Measurements from ENCODE around the gene BMERB1.

Gene BMERB1

DNA sequence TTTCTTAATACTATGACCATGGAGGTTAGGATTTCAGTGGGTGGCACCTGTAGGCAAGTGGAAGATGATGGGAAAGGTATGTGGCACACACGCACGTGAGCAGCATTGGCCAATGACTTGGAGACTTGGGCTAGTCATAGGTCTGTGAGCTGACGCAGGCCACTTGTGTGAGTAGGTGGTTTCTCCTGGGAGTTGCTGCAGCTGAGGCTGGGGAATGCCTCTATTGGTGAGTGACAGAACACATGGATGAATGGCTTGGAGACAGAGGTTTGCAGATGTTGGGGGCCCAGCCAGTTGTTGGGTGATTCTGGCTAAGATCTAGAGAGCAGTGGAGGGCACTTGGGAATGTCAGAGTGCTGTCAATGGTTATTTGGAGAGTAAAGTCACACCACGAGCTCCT is 144.4 kb downstream of the BMERB1 start:
- DNase-seq (ENCODE audit: low read depth) = no peak
- TF ChIP-seq, protein P1, sequence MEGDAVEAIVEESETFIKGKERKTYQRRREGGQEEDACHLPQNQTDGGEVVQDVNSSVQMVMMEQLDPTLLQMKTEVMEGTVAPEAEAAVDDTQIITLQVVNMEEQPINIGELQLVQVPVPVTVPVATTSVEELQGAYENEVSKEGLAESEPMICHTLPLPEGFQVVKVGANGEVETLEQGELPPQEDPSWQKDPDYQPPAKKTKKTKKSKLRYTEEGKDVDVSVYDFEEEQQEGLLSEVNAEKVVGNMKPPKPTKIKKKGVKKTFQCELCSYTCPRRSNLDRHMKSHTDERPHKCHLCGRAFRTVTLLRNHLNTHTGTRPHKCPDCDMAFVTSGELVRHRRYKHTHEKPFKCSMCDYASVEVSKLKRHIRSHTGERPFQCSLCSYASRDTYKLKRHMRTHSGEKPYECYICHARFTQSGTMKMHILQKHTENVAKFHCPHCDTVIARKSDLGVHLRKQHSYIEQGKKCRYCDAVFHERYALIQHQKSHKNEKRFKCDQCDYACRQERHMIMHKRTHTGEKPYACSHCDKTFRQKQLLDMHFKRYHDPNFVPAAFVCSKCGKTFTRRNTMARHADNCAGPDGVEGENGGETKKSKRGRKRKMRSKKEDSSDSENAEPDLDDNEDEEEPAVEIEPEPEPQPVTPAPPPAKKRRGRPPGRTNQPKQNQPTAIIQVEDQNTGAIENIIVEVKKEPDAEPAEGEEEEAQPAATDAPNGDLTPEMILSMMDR (IDR thresholded peaks at IDR 0.05; ENCODE audit: control insufficient read depth, insufficient read depth, low read depth, low read length, missing control alignments) = no peak
- H3K4me3 ChIP-seq (ENCODE audit: control insufficient read depth, low read depth, low read length) = no peak overlapping the region

DNA sequence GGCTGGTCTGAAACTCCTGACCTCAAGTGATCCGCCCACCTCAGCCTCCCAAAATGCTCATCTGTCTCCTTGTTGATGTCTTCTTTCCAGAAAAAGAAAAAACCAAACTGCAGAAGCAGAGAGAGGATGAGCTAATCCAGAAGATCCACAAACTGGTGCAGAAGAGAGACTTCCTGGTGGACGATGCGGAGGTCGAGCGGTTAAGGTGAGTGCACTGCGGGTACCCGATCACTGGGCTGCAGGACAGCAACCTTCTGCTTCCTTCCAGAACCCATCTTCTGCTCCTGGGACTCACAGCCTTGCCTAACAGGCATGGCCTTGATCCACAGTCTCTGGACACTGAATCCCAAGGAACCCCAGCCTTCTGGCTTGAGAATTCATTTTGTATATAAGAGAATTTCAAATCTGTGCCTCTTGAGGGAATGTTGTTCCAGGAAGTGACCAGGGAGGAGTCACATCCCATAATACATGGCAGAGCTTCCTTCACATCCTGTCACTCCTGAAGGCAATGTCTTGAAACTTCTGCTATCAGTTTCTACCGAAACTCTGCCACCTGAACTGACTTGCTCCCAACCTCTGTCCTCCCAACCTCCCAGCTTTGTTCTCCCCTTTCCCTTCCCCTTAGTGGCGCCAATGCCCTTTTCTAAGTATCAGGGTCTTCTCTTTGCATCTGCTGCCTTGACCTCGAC is 146.9 kb downstream of the BMERB1 start:
- H3K4me3 ChIP-seq (ENCODE audit: control insufficient read depth, low read depth, low read length) = no peak overlapping the region
- DNase-seq (ENCODE audit: low read depth) = no peak
- TF ChIP-seq, protein P1 (IDR thresholded peaks at IDR 0.05; ENCODE audit: control insufficient read depth, insufficient read depth, low read depth, low read length, missing control alignments) = no peak

DNA sequence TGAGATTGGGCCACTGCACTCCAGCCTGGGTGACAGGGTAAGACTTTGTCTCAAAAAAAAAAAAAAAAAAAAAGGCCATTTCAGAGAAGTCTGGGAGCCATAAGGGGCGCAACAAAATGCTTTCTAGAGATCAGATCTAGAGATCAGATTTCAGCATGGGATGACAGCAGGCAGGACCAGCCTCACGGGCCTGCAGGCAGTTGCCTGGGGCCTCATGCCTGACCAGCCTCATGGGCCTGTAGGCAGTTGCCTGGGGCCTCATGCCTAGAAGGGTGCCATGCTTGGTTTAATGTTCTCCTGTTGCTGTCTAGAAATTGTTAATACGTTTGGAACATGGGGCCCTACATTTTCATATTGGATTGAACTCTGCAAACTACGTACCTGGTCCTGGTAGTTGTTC is 149.1 kb downstream of the BMERB1 start:
- no peak overlapping the region for H3K4me3 ChIP-seq (ENCODE audit: control insufficient read depth, low read depth, low read length)
- TF ChIP-seq, protein P1 (IDR thresholded peaks at IDR 0.05; ENCODE audit: control insufficient read depth, insufficient read depth, low read depth, low read length, missing control alignments) = no peak
- DNase-seq (ENCODE audit: low read depth) = no peak

DNA sequence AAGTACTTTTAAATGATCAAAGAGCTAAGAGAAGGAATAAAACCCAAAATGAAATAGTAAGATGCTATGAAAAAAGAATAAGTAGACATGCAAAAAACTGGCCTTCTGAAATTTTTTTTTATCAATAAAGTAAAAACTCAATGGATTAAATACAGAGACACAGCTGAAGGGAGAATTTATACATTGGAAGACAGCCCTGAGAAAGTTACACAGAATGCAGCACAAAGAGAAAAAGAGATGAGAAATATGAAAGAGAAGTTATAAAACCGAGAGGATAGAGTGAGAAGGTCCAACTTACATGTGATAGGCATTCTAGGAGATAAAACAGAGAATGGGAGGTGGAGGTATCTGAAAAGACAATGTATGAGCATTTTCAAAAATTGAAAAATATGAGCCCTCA is 151.6 kb downstream of the BMERB1 start:
- H3K4me3 ChIP-seq (ENCODE audit: control insufficient read depth, low read depth, low read length) = no peak overlapping the region
- DNase-seq (ENCODE audit: low read depth) = no peak
- TF ChIP-seq, protein P1 (IDR thresholded peaks at IDR 0.05; ENCODE audit: control insufficient read depth, insufficient read depth, low read depth, low read length, missing control alignments) = no peak

DNA sequence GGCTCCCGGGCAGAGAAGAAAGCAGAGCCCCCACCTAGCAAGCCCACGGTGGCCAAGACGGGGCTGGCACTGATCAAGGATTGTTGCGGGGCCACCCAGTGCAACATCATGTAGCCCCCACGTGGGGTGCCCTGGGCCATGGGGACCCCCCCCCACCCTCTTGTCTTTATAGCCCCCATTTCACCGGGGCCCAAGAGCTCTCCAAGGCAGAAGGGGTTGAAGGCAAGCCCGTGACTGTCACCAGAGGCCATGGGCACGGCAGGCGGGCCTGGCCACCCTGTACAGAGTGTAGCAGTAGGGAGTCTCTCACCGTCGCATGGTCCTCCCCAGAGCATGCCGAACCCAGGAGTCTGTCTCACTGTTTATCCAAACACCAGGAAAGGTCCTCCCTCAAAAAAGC is 152.3 kb downstream of the BMERB1 start:
- no peak overlapping the region for H3K4me3 ChIP-seq (ENCODE audit: control insufficient read depth, low read depth, low read length)
- DNase-seq (ENCODE audit: low read depth) = no peak
- TF ChIP-seq, protein P1 (IDR thresholded peaks at IDR 0.05; ENCODE audit: control insufficient read depth, insufficient read depth, low read depth, low read length, missing control alignments) = no peak

DNA sequence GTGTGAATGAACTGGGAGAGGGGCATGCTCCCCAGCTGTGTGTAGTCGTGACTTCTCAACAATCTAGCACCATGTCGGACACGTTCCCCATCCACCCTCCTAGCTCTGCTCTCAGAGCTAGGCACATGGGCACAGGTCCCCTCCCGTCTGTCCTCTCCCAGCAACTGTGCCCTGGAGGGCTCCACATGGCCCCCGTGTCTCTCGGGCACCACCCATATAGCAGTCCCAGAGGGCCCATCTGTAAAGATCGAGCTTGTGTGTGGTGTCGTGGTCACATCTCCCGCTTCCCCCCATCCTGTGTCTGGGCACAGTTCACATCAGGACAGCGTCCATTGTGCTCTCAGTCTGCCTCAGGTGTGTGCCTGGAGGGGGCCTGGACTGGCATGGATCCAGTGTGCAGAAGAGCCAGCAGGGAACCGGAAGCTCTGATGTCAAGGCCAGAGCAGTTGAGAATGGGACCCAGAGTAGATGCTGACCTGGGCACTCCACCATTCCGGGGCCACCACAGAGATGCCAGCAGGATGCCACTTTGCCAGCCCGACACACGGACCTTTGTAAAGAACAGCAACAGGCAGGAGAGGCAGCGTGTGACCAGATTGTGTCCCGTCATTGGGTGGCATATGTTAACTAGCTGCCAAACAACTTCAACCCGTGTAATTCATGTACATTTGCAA is 152.9 kb downstream of the BMERB1 start:
- TF ChIP-seq, protein P1 (IDR thresholded peaks at IDR 0.05; ENCODE audit: control insufficient read depth, insufficient read depth, low read depth, low read length, missing control alignments) = no peak

More for the DNA sequence above, 152.9 kb downstream of the BMERB1 start:
- H3K4me3 ChIP-seq (ENCODE audit: control insufficient read depth, low read depth, low read length) = no peak overlapping the region
- DNase-seq (ENCODE audit: low read depth) = no peak
